Mammary epithelial cell (primary cell): ENCODE data around the gene EFCAB8.

Experiments
- CTCF ChIP-seq, 2 donors: IDR thresholded peaks in 1 of 2; conservative IDR thresholded peaks in 1 of 2; 2 replicates each; pipeline ENCODE4 v1.5.1; 2011 to 2012; ENCODE audit warnings: inconsistent platforms in 2 of 2, low read length in 2 of 2, mild to moderate bottlenecking in 2 of 2, control low read depth in 1 of 2, low read depth in 1 of 2; ENCODE audit not compliant: insufficient read depth in 1 of 2; ENCODE audit errors: extremely low read depth in 1 of 2
- EZH2 ChIP-seq: IDR thresholded peaks from 2 replicates; pipeline ENCODE4 v1.6.1; 2012; ENCODE audit warnings: low read length, inconsistent platforms, borderline replicate concordance

DNA sequence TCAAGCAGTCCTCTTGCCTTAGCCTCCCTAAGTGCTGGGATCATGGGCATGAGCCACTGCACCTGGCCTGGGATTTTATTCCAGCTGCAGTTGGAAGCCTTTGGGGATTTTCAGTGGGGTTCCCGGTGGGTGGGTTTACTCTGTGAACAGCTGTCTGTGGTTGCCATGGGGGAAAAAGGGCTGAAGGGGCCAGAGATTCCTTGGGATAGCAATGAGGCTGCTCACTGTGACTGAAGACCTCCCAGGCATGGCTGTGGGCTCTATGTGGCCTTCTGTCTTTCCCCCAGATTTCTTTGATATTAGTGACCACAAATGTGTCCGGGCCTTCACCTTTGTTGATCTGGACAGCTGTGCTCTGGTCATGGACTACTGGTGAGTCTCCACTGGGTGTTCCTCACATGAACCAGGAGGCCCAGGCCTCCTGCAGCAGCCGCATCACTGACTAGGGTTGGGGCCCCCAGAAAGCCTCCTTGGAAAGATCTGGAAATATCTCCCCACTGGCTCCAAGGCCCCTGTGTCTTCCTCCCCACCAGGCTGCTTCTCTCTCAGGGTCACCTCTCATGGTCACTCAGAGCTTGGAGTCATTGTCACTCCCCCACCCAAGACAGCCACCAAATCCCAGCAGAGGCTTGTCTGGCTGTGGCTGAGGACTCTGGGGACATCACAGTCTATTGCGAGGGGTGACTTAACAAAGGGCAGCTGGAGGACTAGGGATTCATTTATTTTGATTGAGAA, 33.4 kb downstream of the EFCAB8 start:
- no peak for TF ChIP-seq CTCF (conservative IDR thresholded peaks at IDR 0.05 in 1 of 2, IDR thresholded peaks at IDR 0.05 in 1 of 2; ENCODE audit: extremely low read depth in 1 of 2, insufficient read depth in 1 of 2, low read depth in 1 of 2, low read length in 2 of 2)
- TF ChIP-seq EZH2, result no peak
